ENCODE measurements around the gene ULK1.

The ULK1 gene

GRCh38 chr12:131862084-131862441 lies 32.4 kb upstream of the ULK1 start:
- no peak for TF ChIP-seq CTCF (IDR thresholded peaks at IDR 0.05; ENCODE audit: control insufficient read depth, extremely low read depth, insufficient read depth)
- no peak for DNase-seq (ENCODE audit: low read depth)
- no peak overlapping the region for H3K4me3 ChIP-seq (ENCODE audit: low read depth, low read length)

GRCh38 chr12:131862600-131862993 lies 31.8 kb upstream of the ULK1 start:
- DNase-seq (ENCODE audit: low read depth): no peak
- TF ChIP-seq CTCF (IDR thresholded peaks at IDR 0.05; ENCODE audit: control insufficient read depth, extremely low read depth, insufficient read depth): no peak
- H3K4me3 ChIP-seq (ENCODE audit: low read depth, low read length): no peak overlapping the region

GRCh38 chr12:131862994-131863710 lies 31.3 kb upstream of the ULK1 start:
- DNase-seq (ENCODE audit: low read depth): no peak
- H3K4me3 ChIP-seq (ENCODE audit: low read depth, low read length): no peak overlapping the region
- no peak for TF ChIP-seq CTCF (IDR thresholded peaks at IDR 0.05; ENCODE audit: control insufficient read depth, extremely low read depth, insufficient read depth)

- TF ChIP-seq CTCF (IDR thresholded peaks at IDR 0.05; ENCODE audit: control insufficient read depth, extremely low read depth, insufficient read depth): no peak
- DNase-seq (ENCODE audit: low read depth): no peak
- no peak overlapping the region for H3K4me3 ChIP-seq (ENCODE audit: low read depth, low read length)
These were observed 30.6 kb upstream of the ULK1 start for GRCh38 chr12:131863711-131864396.

- TF ChIP-seq CTCF (IDR thresholded peaks at IDR 0.05; ENCODE audit: control insufficient read depth, extremely low read depth, insufficient read depth): no peak
- no peak overlapping the region for H3K4me3 ChIP-seq (ENCODE audit: low read depth, low read length)
- no peak for DNase-seq (ENCODE audit: low read depth)
These were observed 30.0 kb upstream of the ULK1 start for GRCh38 chr12:131864469-131864868.

- TF ChIP-seq CTCF (IDR thresholded peaks at IDR 0.05; ENCODE audit: control insufficient read depth, extremely low read depth, insufficient read depth): no peak
- no peak overlapping the region for H3K4me3 ChIP-seq (ENCODE audit: low read depth, low read length)
- DNase-seq (ENCODE audit: low read depth): no peak
These were observed 29.1 kb upstream of the ULK1 start for GRCh38 chr12:131865180-131865875.

Measured in LNCaP clone FGC (cell line).